Measurements from ENCODE around the gene EXOC1.

The EXOC1 gene

GRCh38 chr4:55820279-55820678 is 33.2 kb upstream of the EXOC1 start:
- no peak for DNase-seq (ENCODE audit: extremely low read depth, low read depth)
- no peak for TF ChIP-seq CTCF (IDR thresholded peaks at IDR 0.05; ENCODE audit: low read depth, low read length)

- no peak for TF ChIP-seq CTCF (IDR thresholded peaks at IDR 0.05; ENCODE audit: low read depth, low read length)
These were observed 31.1 kb upstream of the EXOC1 start for GRCh38 chr4:55822329-55822728.

GRCh38 chr4:55824865-55825264 is 28.6 kb upstream of the EXOC1 start:
- no peak for DNase-seq (ENCODE audit: extremely low read depth, low read depth)
- TF ChIP-seq CTCF (IDR thresholded peaks at IDR 0.05; ENCODE audit: low read depth, low read length) = no peak

More at GRCh38 chr4:55822329-55822728, 31.1 kb upstream of the EXOC1 start:
- DNase-seq (ENCODE audit: extremely low read depth, low read depth) = no peak

- TF ChIP-seq CTCF (IDR thresholded peaks at IDR 0.05; ENCODE audit: low read depth, low read length) = no peak
- DNase-seq (ENCODE audit: extremely low read depth, low read depth) = no peak
These were observed 26.5 kb upstream of the EXOC1 start for GRCh38 chr4:55826986-55827385.

GRCh38 chr4:55827582-55827981 is 25.9 kb upstream of the EXOC1 start:
- DNase-seq (ENCODE audit: extremely low read depth, low read depth) = no peak
- no peak for TF ChIP-seq CTCF (IDR thresholded peaks at IDR 0.05; ENCODE audit: low read depth, low read length)

- DNase-seq (ENCODE audit: extremely low read depth, low read depth) = no peak
- TF ChIP-seq CTCF (IDR thresholded peaks at IDR 0.05; ENCODE audit: low read depth, low read length) = no peak
These were observed 23.4 kb upstream of the EXOC1 start for GRCh38 chr4:55830048-55830447.

GRCh38 chr4:55830716-55831115 is 22.7 kb upstream of the EXOC1 start:
- DNase-seq (ENCODE audit: extremely low read depth, low read depth) = no peak
- no peak for TF ChIP-seq CTCF (IDR thresholded peaks at IDR 0.05; ENCODE audit: low read depth, low read length)
